ENCODE measurements around the gene MARCHF6.
A peak's percentile ranks its signal among the peaks of the same experiment; 100 is the strongest.
"Not testable (repeated sequence)": the region's sequence is repeated elsewhere in the genome, so short reads cannot be mapped to it uniquely, and the experiment has no call there.

MARCHF6 gene

DNA sequence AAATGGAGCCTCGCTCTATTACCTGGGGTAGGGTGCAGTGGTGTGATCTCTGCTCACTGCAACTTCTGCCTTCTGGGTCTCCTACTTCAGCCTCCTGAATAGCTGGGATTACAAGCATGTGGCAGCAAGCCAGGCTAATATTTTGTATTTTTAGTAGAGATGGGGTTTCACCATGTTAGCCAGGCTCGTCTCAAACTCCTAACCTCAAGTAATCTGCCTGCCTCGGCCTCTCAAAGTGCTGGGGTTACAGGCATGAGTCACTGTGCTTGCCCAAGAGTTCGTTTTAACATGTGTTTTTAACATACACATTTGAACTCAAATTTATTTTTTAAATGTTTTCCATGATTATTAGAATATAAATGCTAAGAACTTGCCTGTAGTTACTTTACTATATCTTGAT, 34.2 kb downstream of the MARCHF6 start:
- DNase-seq: no peak

DNA sequence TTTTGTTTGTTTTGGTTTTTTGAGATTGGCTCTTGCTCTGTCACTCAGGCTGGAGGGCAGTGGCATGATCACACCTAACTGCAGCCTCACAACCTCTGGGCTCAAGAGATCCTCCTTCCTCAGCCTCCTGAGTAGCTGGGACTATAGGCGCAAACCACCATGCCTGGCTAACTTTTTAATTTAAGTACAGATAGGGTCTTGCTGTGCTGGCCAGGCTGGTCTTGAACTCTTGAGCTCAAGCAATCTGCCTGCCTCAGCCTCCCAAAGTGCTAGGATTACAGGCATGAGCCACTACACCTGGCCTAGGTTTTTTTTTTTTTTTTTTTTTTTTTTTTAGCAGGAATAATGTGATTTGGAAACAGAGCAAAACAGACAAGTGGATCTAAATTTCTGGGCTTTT, 37.6 kb downstream of the MARCHF6 start:
- DNase-seq: no peak

DNA sequence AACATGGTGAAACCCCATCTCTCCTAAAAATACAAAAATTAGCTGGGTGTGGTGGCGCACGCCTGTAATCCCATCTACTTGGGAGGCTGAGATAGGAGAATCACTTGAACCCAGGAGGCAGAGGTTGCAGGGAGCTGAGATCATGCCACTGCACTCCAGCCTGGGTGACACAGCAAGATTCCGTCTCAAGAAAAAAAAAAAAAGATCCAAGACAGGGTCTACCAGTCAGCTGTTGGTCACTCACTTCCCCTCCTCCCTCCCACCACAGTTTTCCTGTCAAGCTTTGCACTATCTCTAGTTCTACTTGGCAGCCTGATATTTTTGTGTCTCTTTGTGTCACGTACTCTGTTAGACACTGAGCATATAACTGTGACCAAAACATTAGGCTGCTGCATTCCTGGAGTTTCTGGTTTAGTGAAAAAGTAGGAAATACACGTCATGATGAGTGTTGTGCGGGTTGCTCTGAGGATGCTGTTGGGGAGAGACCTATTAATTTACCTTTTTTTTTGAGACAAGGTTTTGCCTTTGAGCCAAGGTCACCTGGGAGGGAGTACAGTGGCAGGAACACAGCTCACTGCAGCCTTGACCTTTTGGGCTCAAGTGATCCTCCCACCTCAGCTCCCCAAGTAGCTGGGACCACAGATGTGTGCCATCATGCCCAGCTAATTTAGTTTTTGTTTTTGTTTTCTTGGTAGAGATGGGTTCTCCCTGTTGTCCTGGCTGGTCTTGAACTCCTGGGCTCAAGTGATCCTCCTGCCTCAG, 39.3 kb downstream of the MARCHF6 start:
- DNase-seq: not testable (repeated sequence)

DNA sequence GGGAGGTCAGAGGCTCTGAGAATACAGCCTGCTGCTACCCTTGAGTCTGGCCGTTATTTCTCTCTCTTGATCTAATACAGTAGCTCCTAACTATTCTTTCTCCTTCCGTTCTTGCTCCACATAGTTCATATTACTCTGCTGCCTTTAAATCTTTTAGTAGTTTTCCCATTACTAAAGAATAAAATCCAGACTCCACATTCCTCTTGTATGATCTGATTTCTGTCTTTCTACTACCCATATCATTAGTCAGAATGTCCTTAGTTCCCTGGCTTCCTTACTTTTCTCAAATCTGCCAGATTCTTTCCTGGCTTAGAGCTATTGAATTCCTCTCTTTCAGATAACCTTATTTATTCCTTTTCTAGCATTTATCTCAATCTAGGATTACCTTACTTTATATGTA, 40.0 kb downstream of the MARCHF6 start:
- no peak for DNase-seq

DNA sequence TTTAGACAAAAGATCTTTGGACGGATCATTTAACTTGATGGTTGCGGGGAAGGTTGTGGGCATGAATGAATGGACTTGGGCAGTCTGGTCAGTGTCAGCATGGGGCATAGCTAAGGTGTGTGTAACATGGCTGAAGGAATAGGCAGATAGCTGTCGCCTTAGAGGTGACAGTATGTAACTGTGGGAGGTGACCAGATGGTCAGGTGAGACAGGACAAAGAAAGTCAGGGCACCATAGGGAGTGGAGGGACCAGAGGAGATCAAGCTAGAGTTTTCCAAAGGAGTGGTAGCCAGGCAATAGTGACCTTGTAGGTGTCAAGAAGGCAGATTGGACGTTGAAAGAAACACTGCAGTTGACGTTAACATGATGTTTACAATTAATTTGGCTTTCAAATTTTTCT, 43.1 kb downstream of the MARCHF6 start:
- DNase-seq: no peak

DNA sequence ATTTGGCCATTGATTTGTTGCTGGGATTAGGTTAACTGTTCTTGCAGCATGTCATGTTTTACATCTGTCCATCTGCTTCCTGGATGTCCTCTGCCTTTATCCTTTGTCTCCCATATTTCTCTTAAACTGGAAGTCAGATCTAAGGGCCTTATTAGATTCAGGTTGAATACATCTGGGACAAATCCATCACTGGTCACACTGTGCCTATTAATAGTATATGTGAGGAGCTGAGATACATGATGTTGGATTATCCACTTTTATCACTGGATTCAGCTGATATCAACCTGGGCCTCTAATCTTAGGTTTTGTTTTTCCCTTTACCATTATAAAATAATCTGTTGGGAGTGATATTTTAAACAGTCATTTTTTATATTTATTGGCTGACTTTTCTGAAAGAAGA, 46.3 kb downstream of the MARCHF6 start:
- DNase-seq: no peak

DNA sequence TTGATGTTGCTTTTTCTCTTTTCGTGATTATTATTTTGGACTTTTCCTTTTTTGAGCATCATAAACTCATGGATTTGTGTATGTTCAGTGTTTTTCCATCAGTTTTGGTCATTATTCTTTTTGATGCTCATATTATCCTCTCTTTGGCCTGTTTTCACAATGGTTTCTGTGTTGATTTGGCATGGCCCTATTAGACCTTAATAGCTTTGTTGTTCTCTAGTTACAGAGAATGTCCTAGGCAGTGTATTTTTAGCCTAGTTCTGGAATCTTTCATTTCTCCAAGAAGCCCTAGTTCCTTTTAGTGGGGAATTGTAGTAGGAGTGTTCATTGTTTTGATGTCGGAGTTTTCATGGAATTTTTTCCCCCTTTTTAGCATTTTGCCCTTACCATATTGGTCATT, 46.9 kb downstream of the MARCHF6 start:
- no peak for DNase-seq

DNA sequence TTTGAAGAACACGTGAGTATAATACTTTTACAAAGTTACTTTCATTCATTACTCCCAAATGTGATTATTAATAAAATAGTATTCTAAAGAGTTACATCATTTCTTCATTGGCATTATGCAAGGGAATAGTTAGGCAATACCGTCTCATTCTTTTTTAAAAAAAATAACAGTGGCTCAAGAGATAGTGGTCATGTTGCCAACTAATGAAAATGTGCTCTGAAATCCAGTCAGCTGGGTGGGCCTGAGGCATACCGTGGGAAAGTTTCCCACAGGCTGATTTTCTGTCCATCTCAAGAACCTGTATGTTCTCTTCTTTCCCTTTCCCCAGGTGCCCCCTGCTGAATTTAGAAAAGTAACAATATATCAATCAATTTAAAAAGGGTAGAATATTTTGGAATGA, 47.3 kb downstream of the MARCHF6 start:
- DNase-seq: no peak

DNA sequence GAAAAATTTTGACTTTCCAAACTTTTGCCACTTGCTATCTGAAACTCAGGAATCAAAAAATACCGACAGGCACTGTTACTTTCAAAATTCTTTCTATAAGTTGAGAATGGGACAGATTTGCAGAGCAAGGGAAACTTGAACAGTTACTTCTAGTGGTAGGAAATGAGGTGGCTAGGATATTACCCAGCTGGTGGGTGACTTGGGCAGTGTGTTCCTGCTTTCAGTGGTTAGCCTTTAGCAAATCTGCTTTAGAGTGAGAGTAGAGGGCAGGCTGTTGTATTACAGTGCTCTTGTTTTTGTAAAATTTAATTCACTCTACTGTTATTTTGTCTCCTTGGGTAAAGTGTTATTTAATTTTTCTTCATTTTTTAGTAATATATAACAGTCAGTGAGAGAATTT, 48.0 kb downstream of the MARCHF6 start:
- DNase-seq: peak in 1 of 5 experiments; percentile 21

Data from T-helper 2 cell (primary cell).